Muscle of back (tissue), 13 donors: ENCODE data around the gene LRCH4. TPM values are rescaled to one million over a fixed set of nuclear protein-coding genes. Genes with fewer than 3 reads are reported as not detected.
A peak's percentile ranks its signal among the peaks of the same experiment; 100 is the strongest.

Experiments used
- DNase-seq, 3 donors: peaks; one replicate each; pipeline versions ENCODE4 v3.0.0 to v3.0.0-alpha.2; 2013
- long read RNA-seq, 9 donors: transcript quantifications; one replicate each; lab custom pipeline, GENCODE V29; 2026
- polyA plus RNA-seq, 10 donors: library from polyadenylated mRNA; unstranded; fragments of 120-200 nt; gene quantifications; one replicate each; pipeline ENCODE4 v1.2.1, GENCODE V29; 2013; ENCODE audit not compliant: insufficient read length in 10 of 10

Gene LRCH4
- 10 to 100 TPM; 16.7 to 30.5 (median 22.7) TPM for polyA plus RNA-seq
- long read RNA-seq, donor 1, transcript LRCH4-201 (18 exons, 2,552 nt): major isoform, 5 of 8 reads
- long read RNA-seq, donor 1, partial matches to known transcripts: 0 of 8 reads
- long read RNA-seq, donor 1, other reads (novel, unspliced or antisense): 0 of 8 reads
- long read RNA-seq, donor 2, partial matches to known transcripts: 0 of 5 reads
- long read RNA-seq, donor 2, other reads (novel, unspliced or antisense): 0 of 5 reads
- long read RNA-seq, donor 3: 0 reads
- long read RNA-seq, donor 4, partial matches to known transcripts: 0 of 4 reads
- long read RNA-seq, donor 4, other reads (novel, unspliced or antisense): 0 of 4 reads
- long read RNA-seq, donor 5, transcript LRCH4-206 (2 exons, 571 nt): major isoform, 7 of 8 reads
- long read RNA-seq, donor 5, partial matches to known transcripts: 0 of 8 reads
- long read RNA-seq, donor 5, other reads (novel, unspliced or antisense): 0 of 8 reads
- long read RNA-seq, donor 6, partial matches to known transcripts: 0 of 4 reads
- long read RNA-seq, donor 6, other reads (novel, unspliced or antisense): 0 of 4 reads
- long read RNA-seq, donor 7, partial matches to known transcripts: 0 of 5 reads
- long read RNA-seq, donor 7, other reads (novel, unspliced or antisense): 0 of 5 reads
- long read RNA-seq, donor 8, partial matches to known transcripts: 0 of 2 reads
- long read RNA-seq, donor 8, other reads (novel, unspliced or antisense): 0 of 2 reads
- long read RNA-seq, donor 9, partial matches to known transcripts: 0 of 1 reads
- long read RNA-seq, donor 9, other reads (novel, unspliced or antisense): 0 of 1 reads

- DNase-seq: peak in 1 of 3 donors; percentile 39
Observed at GRCh38 chr7:100585511-100586265, at the start of gene LRCH4. LRCH4 (minus strand) TSS chr7:100586129; CDS start chr7:100586100, 29 bp downstream.

GRCh38 chr7:100632951-100633717, 47.2 kb upstream of the LRCH4 start:
- DNase-seq: peak in 2 of 3 donors; percentile 40 to 68

GRCh38 chr7:100630066-100630465, 44.1 kb upstream of the LRCH4 start:
- DNase-seq: no peak

GRCh38 chr7:100629117-100629716, 43.3 kb upstream of the LRCH4 start:
- DNase-seq: no peak

- DNase-seq: no peak
Observed at GRCh38 chr7:100627238-100627549, 41.3 kb upstream of the LRCH4 start.

GRCh38 chr7:100626530-100627237, 40.8 kb upstream of the LRCH4 start:
- DNase-seq: peak; percentile 64 to 76 (median 71)

GRCh38 chr7:100626055-100626454, 40.1 kb upstream of the LRCH4 start:
- DNase-seq: no peak

- DNase-seq: no peak
Observed at GRCh38 chr7:100623951-100624824, 38.3 kb upstream of the LRCH4 start.

GRCh38 chr7:100621554-100621953, 35.6 kb upstream of the LRCH4 start:
- no peak for DNase-seq

- no peak for DNase-seq
Observed at GRCh38 chr7:100620804-100621203, 34.9 kb upstream of the LRCH4 start.

- DNase-seq: no peak
Observed at GRCh38 chr7:100620239-100620638, 34.3 kb upstream of the LRCH4 start.

- no peak for DNase-seq
Observed at GRCh38 chr7:100614308-100614861, 28.5 kb upstream of the LRCH4 start.

GRCh38 chr7:100613412-100614175, 27.7 kb upstream of the LRCH4 start:
- DNase-seq: no peak

- peak in 1 of 3 donors; percentile 49 for DNase-seq
Observed at GRCh38 chr7:100612730-100613390, 26.9 kb upstream of the LRCH4 start.

- peak; percentile 99 to 100 (median 100) for DNase-seq
Observed at GRCh38 chr7:100611983-100612729, 26.2 kb upstream of the LRCH4 start, which contains the start of gene MOSPD3. MOSPD3 (plus strand) TSS chr7:100612540; CDS start chr7:100612792, 252 bp downstream.

- no peak for DNase-seq
Observed at GRCh38 chr7:100609958-100610357, 24.0 kb upstream of the LRCH4 start.

GRCh38 chr7:100607111-100607510, 21.2 kb upstream of the LRCH4 start:
- DNase-seq: no peak
